Activated CD8-positive, alpha-beta T cell treated with anti-CD3 and anti-CD28 coated beads for 36 hours (primary cell): ENCODE data around the gene STK17A. TPM values are rescaled to one million over a fixed set of nuclear protein-coding genes. Genes with fewer than 3 reads are reported as not detected.

Experiments
- ATAC-seq: fragments of 200-7000 bp; cut with Tn5 transposase; one replicate; pipeline ENCODE4 v1.10.0; 2021; ENCODE audit warnings: mild to moderate bottlenecking, moderate library complexity
- CTCF ChIA-PET: fragments of 350-600 bp; sonication (Branson Sonifier 250); formaldehyde crosslinking; loops from one replicate; lab custom pipeline; 2021; ENCODE audit warnings: antibody characterized with exemption; lab: Charles Lee
- POLR2A ChIA-PET: fragments of 350-600 bp; sonication (Branson Sonifier 250); formaldehyde crosslinking; loops from one replicate; lab custom pipeline; 2021; ENCODE audit warnings: antibody characterized with exemption; lab: Charles Lee
- DNase-seq: peaks from one replicate; pipeline ENCODE4 v3.0.0-alpha.2; 2020
- H3K27ac Mint-ChIP-seq: one replicate; pipeline ENCODE4 v1.8.0; 2021; ENCODE audit warnings: mild to moderate bottlenecking, mixed read lengths
- H3K27me3 Mint-ChIP-seq: one replicate; pipeline ENCODE4 v1.8.0; 2021; ENCODE audit warnings: mixed read lengths
- H3K36me3 Mint-ChIP-seq: one replicate; pipeline ENCODE4 v1.8.0; 2021; ENCODE audit warnings: low read depth, mixed read lengths
- H3K4me1 Mint-ChIP-seq: one replicate; pipeline ENCODE4 v1.8.0; 2021; ENCODE audit warnings: low read depth, mixed read lengths
- H3K4me3 Mint-ChIP-seq: one replicate; pipeline ENCODE4 v1.8.0; 2021; ENCODE audit warnings: mild to moderate bottlenecking, moderate library complexity, mixed read lengths
- H3K9me3 Mint-ChIP-seq: one replicate; pipeline ENCODE4 v1.8.0; 2021; ENCODE audit warnings: mixed read lengths
- intact Hi-C: fragments of 100-400 bp; cut with micrococcal nuclease; formaldehyde crosslinking; loops from one replicate; pipeline ENCODE4 v1.10.0; 2022
- total RNA-seq, 2 experiments: library from RNA; stranded (reverse); gene quantifications; one replicate each; pipeline ENCODE4 v1.2.3, GENCODE V29; 2021
- TF ChIP-seq, protein P1 (sequence below): fragments of 200-600 bp; IDR thresholded peaks from one replicate; pipeline ENCODE4 v1.8.0; 2022; ENCODE audit warnings: antibody characterized with exemption, mild to moderate bottlenecking

Gene STK17A
- total RNA-seq, 2 experiments from 2014 or later = 42.4 to 46.1 TPM

DNA sequence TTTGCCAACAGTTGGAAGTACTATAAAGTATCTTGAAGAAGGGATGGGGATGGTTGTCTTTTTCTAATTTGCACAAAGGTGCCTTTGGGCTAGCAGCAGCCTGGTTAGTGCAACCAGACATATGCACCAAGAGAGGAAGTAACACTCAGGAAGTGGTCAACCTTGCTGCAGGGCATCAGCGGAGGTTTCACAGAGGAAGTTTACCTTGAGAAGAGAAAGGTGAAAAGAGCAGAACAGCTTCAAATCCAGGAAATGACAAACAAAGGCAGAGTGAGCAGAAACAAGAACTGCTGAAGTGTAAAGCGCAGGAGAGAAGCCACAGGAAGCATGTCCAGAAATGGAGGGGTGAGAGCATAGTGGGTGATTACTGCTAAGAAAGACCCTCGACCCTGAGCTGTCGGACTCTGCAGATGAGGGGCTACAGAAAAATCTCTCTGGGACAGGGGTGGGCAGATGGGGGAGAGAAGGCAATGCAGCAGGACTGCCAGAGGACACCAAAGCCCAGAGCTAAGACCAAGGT, 66.9 kb downstream of the STK17A start:
- Mint-ChIP-seq H3K4me3 (peak overlapping the region; percentile 67), H3K27me3 (no peaks in the 10 kb centered on the region), H3K36me3 (peaks cover 52% of the 10 kb centered on the region), H3K9me3 (peaks cover 2% of the 10 kb centered on the region), H3K27ac (peak overlapping the region; percentile 99), H3K4me1 (peaks cover 92% of the 10 kb centered on the region)
- DNase-seq (peak; percentile 85), ATAC-seq (peak; percentile 60)
- intact Hi-C loops = loop anchor here (2.0 to 5.0 kb wide), 3 partner anchors 38 to 59 kb away; no protein-coding TSS in a partner anchor
- TF ChIP-seq, protein P1, sequence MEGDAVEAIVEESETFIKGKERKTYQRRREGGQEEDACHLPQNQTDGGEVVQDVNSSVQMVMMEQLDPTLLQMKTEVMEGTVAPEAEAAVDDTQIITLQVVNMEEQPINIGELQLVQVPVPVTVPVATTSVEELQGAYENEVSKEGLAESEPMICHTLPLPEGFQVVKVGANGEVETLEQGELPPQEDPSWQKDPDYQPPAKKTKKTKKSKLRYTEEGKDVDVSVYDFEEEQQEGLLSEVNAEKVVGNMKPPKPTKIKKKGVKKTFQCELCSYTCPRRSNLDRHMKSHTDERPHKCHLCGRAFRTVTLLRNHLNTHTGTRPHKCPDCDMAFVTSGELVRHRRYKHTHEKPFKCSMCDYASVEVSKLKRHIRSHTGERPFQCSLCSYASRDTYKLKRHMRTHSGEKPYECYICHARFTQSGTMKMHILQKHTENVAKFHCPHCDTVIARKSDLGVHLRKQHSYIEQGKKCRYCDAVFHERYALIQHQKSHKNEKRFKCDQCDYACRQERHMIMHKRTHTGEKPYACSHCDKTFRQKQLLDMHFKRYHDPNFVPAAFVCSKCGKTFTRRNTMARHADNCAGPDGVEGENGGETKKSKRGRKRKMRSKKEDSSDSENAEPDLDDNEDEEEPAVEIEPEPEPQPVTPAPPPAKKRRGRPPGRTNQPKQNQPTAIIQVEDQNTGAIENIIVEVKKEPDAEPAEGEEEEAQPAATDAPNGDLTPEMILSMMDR = no peak
- CTCF ChIA-PET = interaction anchor here (0.8 to 11.5 kb wide), 12 partner anchors 18 to 188 kb away, joined by 3 to 173 read pairs (median 5); partner anchors contain the start of gene STK17A
- POLR2A ChIA-PET = interaction anchor here (0.6 to 11.0 kb wide), 16 partner anchors 10 to 241 kb away, joined by 3 to 159 read pairs (median 8); partner anchors contain the start of genes COA1 and STK17A

DNA sequence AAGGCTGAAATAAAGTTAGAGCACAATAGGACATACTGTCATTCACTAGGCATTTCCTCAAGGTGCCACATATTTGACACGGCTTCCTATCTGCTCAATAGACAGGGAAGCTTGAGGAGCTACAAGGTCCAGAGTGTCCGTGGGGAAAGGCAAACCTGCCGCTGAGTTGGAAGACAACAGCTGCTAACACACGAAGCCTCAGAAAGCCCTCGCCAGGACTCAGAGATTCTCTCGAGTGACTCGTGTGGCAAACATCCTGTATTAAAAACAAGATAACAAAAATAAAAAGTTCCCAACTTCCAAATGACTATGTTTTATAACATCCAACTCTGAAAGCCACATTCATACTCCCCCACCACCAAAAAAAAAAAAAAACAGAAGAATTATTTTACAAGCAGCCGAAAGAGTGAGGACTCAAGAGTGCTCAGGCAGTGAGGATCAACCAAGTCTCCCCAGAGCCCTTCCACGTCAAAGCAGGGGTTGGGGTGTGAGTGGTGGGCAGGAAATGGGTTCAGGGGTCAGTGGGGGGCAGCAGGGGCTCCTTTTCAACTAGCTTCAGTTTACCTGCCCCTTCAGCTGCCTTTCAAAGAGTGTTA, 67.6 kb downstream of the STK17A start:
- Mint-ChIP-seq H3K4me3 (peak overlapping the region; percentile 67), H3K4me1 (peaks cover 89% of the 10 kb centered on the region), H3K27me3 (no peaks in the 10 kb centered on the region), H3K36me3 (peaks cover 52% of the 10 kb centered on the region), H3K27ac (peak overlapping the region; percentile 99), H3K9me3 (peaks cover 2% of the 10 kb centered on the region)
- intact Hi-C loops = no loop called here
- POLR2A ChIA-PET = interaction anchor here (0.6 to 11.0 kb wide), 15 partner anchors 10 to 240 kb away, joined by 3 to 159 read pairs (median 7); partner anchors contain the start of genes COA1 and STK17A
- no peak for ATAC-seq
- CTCF ChIA-PET = interaction anchor here (0.8 to 11.5 kb wide), 13 partner anchors 10 to 188 kb away, joined by 3 to 173 read pairs (median 5); partner anchors contain the start of gene STK17A
- TF ChIP-seq, protein P1 = no peak
- peak; percentile 47 for DNase-seq

DNA sequence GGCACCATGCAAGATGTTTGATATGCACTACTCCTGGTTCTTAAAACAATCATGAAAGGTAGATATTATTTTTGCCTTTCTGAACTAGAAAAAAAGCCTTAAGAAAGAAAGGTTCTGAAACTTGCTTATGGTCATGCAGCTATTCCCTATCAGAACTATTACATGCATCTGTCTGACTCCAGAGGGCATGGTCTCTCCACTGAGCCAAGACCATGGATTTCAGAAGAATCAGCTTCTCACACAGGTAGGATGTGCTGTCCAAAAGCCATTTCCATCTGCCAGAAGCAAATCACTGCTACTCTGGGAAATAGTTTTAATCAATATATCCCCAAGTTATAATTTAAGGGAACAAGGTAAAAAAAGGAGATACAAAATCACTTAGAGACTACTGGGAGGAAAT, 69.5 kb downstream of the STK17A start:
- Mint-ChIP-seq H3K36me3 (peaks cover 49% of the 10 kb centered on the region), H3K27ac (peak overlapping the region; percentile 99), H3K27me3 (no peaks in the 10 kb centered on the region), H3K9me3 (peaks cover 2% of the 10 kb centered on the region), H3K4me3 (no peak overlapping the region), H3K4me1 (peaks cover 78% of the 10 kb centered on the region)
- POLR2A ChIA-PET = interaction anchor here (1.0 to 11.0 kb wide), 4 partner anchors 13 to 68 kb away, joined by 5 to 159 read pairs (median 5); partner anchors contain the start of gene STK17A
- TF ChIP-seq, protein P1 = no peak
- CTCF ChIA-PET = interaction anchor here (5.4 to 11.5 kb wide), 2 partner anchors 47 to 68 kb away, joined by 62 to 173 read pairs; partner anchors contain the start of gene STK17A
- no peak for ATAC-seq
- DNase-seq = no peak
- intact Hi-C loops = no loop called here

DNA sequence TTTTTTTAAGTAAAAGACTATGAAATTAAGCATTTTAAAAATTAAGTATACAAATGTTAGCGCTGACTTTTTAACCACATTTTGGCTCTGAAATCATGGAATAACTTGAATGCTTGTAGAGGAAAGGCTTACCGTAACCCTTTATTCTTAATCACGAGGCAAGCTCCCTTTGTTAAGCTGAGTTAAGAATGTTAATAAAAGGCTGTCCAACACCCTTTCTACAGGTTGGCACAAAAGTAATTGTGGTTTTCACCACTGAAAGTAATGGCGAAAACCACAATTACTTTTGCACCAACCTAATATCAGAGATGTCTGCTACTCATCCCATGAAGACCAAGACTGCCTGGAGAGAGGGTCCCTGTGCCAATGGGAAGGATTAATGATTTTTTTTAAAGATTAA, 70.6 kb downstream of the STK17A start:
- intact Hi-C loops = no loop called here

More for the DNA sequence above, 70.6 kb downstream of the STK17A start:
- peaks cover 2% of the 10 kb centered on the region for H3K9me3 Mint-ChIP-seq
- ChIA-PET CTCF (interaction anchor here (1.3 to 11.5 kb wide), 2 partner anchors 46 to 69 kb away, joined by 5 to 173 read pairs; partner anchors contain the start of gene STK17A), POLR2A (interaction anchor here (0.7 to 1.3 kb wide), 3 partner anchors 8 to 1195 kb away, joined by 3 to 8 read pairs (median 3); partner anchors contain the start of genes H2AZ2 and STK17A)
- H3K4me1 Mint-ChIP-seq = peaks cover 73% of the 10 kb centered on the region
- H3K4me3 Mint-ChIP-seq = no peak overlapping the region
- no peak for DNase-seq
- H3K36me3 Mint-ChIP-seq = peaks cover 51% of the 10 kb centered on the region
- TF ChIP-seq, protein P1 = no peak
- no peak for ATAC-seq
- H3K27me3 Mint-ChIP-seq = no peaks in the 10 kb centered on the region
- H3K27ac Mint-ChIP-seq = peak overlapping the region; percentile 89
